Stimulated activated naive CD4-positive, alpha-beta T cell (primary cell): ENCODE results near the gene RBM20.

ENCODE experiments used
- DNase-seq, 6 experiments: peaks; one replicate each; lab custom pipeline; 2025; lab: John Stamatoyannopoulos, UW

The RBM20 gene

DNA sequence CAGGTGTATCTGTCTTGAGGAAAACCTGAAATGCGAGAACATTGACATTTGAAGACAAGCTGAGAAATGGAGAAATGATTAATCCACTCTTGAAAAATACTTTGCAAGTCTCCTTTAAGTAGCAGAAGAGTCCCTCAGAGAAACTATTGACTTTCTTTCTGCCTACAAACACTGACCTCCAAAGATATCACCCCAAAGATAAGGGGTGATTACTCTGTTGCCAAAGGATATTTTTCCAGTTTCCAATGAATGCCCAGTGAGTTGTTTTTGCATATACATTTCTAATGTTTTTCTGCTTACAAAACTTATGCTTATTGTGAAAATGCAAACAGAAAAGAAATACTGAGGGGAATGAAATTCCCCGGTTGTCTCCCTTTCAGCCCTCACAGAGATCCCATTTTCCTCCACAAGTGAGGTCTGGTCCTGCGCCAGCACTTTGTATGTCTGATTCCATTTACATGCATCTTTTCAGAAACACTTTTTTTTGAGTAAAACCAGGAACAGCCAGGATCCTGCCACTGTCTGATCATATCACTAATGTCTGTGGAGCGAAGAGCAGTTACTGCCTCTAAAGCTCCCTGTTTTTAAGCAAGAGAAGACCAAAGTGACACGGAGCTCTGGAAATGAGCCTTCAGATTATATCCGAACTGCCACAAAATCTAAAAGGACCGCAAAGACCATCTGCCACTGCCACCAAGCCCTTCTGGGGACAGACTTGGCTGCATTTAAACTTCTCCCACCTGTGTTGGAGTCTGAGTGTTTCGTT, 144.7 kb downstream of the RBM20 start:
- DNase-seq = no peak

DNA sequence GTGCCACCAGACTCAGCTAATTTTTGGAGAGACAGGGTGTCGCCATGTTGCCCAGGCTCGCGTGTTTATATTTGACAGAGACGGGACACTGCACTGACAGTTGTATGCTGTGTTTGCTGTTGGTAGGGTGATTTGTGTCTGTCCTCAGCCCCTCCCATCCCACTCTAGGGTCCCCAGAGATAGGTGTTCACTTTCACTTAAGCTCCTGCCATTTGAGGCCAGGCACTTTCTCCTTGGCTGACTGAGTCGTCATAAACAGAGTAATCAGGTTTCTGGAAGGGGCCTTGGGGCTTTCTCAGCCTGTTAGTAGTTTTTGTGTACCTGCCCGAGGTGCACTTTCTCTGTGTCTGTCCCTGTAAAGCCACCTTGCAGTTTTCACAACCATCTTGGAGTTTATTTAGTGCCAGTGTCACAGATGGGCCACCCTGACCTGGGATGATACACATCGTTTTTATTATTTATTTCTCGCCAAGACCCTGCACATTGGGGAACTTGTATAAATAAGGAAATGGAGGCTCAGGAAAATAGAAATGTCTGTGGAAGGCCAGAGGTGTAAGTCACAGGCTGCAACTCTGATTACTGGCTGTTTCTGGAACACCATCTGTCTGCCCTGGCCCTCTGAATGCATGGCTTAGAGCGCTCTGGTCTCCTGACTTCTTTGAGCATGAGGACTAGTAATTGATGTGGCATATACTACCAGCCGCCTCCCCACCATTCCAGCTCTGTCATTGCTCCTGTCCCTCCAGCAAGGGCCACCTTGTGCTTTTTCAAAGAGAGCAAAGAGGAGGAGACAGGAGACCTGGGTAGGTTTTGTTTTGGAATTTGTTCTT, 145.7 kb downstream of the RBM20 start:
- no peak for DNase-seq

DNA sequence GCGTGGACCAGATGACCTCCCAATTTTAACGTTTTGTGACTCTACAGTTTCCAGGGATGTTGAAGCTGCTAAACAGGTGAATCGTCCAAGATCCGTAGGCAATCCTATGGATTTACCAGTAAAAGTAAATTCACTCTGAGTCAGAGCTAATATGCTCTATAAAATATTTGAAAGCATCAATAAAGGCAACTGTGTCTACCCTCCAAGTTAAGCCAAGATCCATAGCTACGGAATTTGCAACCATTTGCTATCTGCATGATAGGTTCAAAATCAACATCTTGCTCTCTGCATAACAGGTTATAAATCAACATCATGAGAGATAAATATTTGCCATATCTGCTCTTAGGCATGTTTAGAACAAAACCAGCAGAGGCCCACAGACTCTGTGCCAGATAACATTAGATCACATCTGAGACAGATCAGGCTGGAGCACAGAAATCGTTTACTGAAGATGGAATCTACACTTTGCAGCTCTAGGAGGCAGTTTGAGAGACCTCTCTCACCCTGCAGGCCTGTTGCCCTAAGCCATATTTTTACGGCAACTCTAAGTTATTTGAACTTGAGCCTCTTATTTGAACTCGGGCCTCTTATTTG, 146.9 kb downstream of the RBM20 start:
- no peak for DNase-seq

DNA sequence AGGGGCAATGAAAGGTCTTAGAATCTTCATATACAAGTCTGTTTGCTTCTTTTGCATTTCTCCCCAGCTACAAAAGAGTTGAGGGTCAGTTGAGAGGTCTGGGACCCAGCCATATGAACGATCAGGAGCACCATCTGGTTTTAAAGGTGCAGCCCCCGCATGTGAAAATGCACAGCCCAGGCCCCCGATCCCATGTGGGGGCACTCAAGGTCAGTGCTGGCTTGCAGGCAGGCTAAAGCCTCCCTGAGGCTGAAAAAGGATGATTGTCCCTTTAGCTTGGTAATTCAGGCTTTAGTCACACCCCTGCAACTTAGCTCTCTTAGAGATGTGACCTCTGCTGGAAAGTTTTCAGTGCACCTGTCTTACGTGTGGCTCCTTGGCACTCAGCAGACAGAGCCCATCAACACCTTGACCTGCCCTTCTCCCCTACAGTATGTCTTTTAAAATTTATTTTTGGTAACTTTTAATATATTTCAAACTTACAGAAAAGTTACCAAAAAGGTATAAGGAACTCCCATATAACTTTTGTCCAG, 147.5 kb downstream of the RBM20 start:
- DNase-seq = no peak

DNA sequence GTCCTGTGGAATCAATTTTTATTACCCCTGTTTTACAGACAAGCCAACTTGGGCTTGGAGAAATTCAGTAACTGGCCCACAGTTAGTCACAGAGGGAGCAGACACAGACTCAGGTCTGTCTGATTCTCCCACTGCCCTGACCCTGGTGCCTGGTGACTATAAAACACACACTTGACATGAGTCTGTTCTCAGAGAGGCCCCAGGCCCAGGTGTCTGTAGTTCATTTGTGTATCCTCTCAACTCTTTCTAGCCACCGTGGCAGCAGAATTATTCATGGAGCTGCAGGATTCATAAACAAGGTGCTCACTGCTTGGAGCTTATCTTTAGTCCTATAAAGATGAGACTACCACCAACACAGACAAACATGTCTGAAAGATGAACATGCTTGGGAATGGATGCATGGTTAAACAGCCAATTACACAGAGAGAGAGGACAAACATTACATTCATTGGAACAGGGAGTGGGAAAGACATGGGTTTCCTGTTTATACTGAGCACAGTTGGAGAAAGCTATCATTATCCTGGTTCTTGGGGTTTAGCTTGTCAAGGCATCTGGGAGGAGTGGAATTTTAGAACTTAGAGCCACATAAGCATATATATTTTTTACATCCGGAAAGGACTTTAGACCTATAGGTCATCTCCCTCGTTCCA, 148.5 kb downstream of the RBM20 start:
- no peak for DNase-seq

DNA sequence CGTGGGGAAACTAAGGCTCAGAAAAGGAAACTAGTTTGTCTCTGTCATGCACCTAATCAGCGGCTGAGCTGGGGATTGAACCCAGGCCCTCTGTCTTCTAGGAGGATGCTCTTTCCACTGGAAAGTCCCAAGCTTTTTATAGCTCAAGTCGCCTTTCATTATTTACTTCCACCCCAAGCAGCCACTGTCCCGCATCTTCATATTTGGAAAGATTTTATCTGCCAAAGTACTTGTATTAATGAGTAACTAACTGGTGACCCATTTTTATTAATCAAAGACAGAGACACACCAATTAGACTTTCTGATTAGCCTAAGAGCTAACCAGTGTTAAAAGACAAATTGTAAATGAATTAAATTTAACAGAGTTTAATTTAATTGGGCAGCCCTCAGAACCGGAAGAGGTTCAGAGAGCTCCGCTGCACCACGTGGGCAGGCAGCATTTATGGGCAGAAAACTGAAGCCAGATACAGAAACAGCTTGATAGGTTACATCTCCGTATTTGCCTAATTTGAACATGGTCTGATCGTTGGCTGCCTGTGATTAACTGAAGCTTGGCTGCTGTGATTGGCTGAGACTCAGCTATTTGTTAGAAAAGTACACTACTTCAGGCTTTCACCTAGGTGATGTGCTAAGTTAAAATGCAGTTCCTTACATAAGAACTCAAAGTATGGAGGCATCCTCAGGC, 149.1 kb downstream of the RBM20 start:
- no peak for DNase-seq

DNA sequence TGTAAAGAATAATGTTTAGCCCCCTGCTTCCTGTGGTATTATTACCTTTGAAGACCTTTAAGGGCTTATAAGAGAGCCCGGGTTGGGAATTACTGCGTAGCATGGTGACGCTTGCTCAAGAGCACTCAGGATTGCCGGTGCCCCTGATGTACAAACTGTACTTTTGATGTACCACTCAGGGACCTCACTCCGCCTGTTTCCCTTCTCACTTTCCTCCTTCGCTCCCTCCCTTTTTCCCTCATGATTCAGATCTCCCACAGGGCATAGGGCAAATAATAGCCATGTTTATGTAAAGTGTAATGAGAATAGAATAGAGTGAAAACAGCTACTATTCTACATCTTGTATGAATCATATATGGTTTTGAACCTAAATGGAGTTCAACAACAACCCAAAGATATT, 149.8 kb downstream of the RBM20 start:
- no peak for DNase-seq

DNA sequence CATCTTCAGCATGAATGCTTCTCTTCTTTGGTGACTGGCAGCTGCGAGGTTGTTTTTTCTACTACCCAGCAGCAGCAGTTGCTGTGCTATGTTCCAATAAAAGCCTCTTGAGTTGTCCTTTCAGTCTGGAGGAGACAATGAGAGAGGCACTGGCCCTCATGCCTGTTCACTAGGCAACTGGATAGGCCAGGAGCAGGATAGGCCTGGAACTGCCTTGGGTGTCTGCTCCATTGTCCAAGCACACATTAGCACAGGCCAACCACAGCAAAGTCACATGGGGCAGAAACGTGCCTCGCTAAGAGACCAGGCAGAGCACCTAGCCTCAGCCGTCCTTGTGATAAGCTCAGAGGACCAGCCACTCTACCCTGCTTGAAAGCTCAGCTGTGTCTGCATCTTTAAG, 150.7 kb downstream of the RBM20 start:
- DNase-seq = no peak

DNA sequence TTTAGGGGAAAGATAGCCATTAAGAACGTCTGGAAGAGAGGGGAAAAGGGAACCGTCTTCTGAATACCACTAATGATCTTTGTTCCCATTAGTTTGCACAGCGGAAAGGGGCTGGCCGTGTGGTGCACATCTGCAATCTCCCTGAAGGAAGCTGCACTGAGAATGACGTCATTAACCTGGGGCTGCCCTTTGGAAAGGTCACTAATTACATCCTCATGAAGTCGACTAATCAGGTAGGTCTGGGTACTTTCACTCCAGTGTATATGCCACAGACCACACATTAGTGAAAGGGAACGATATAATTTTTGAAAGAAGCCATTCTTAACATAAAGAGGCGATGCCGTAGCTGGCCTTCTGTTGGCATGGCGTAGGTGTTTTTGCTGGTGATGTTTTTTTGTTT, 153.3 kb downstream of the RBM20 start:
- no peak for DNase-seq

DNA sequence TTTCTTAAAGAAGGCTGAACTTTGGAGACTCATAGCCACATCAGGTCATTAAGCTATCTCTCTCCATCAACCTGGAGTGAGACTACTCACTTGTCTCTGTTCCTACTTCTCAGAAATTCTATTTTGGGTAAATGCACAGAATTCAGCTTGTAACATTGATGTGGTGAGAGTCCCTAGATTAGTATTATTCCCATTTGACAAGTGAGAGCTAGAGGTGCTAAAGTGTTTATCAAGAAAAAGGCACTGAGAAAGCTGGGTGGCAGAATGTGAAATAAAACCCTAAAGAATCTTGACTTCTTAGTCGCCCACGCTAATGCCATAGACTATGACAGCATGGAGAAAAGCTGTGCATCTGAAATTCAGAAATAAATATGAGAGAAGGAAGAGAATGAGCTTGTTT, 154.2 kb downstream of the RBM20 start:
- DNase-seq = no peak

DNA sequence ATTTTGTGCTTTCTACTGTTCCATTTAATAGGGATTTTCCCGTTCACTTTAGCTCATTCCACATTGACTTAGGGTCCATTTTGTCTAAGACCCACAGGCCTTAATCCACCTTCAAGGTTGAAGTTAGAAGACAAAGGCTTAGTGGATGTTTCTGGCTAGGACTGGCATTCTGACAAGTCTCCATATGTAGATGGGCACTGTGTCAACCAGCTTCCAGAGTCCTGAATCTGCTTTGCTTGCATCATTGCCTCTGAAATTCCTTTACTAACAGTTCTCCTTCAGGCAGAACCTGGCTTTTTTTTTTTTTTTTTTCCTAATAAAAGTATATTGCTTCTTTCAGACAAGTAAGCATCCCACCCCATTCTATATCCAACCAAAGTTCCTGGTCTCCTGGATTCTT, 158.0 kb downstream of the RBM20 start:
- DNase-seq = no peak

DNA sequence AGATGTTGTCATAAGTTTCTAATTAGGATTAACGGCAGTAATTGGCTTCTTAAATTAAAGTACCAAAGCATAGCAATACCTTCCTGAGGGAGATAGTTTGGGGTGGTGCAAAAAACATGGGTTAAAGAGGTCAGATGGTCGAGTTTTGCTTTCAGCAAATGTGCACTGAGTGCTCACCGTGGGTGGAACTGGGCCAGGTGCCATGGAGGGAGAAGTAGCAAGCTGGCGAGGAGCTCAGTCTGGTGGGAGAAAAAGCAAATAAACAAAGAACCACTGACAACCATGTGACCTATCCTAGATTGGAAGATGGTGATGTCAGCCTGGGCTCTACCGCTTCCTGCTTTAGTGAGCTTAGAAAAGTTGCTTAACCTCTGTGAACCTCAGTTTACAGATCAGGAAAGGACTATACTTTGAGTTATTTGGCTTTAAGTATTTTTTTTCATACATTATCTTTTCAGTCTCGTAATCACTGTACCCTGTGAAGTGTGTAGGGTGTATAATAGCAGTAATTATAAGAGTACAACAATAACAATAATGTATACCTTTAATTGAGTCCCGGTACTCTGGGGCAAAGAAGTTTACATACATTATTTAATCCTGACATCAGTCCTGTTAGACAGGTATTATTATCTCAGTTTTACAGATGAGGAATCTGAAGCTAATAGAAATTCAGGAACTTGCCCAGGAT, 158.6 kb downstream of the RBM20 start:
- DNase-seq = peak; percentile 29 to 73 (median 50)

DNA sequence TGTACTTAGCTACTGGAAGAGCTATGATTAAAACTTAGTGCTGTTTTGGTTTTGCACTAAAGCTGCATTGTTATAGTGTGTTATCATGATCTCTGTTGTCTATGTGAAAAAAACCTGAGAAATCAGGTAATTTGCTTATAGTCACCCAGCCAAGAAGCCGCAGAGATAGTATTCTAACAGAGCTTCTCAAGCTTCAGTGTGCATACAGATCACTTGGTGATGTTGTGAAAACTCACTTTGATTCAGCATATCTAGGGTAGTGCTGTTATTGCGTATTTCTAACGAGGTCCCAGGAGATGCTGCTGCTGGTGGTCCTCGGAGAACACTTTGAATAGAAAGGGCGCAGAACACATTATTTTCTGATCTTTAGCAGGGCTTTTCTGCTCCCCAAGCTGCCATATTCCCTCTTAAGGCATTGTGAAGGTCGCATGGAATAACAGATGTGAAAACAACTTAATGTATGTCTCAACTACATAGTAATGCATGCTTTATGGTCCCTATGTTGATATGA, 159.2 kb downstream of the RBM20 start:
- DNase-seq = no peak

DNA sequence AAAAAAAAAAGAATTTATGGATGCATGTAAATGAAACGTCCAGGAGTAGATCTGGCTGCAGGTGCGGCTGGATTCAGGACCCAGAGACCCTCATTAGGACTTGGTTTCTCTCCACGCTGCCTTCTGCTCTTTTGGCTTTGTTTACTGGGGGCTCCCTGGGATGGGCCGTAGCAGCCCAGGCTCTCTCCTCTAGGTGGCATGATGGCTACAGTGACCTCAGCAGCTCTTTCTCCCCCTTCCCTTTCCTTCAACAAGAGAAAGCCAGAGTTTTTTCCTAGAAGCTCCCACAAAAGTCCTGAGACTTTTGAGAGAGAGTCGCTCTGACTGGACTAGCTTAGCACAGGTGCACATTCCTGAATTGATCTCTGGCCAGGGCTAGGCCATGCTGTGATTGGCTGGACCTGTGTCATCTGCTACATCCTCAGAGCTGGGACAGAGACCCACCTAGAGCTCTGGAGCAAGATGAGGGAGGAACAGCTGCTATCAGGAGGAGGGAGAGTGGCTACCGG, 159.7 kb downstream of the RBM20 start:
- DNase-seq = peak in 4 of 6 experiments; percentile 4 to 39 (median 10)

DNA sequence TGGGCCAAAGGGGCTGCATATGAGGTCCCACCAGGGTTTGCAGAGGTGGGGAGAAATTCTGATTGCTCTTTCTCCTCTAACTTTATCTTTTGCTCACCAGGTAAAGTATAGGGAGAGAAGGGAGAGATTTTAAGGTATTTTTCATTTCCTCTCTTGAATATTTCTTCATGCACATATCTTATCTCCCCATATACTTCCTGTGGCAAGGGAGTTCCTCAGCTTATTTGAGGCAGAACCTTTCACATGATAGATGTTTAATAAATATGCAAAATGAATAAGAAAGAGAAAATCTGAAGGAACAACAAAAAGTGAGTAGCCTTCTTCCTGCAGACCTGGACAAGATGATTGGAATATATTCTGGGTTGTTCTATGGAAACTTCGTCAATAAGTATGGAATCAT, 160.2 kb downstream of the RBM20 start:
- peak in 1 of 6 experiments; percentile 34 for DNase-seq

DNA sequence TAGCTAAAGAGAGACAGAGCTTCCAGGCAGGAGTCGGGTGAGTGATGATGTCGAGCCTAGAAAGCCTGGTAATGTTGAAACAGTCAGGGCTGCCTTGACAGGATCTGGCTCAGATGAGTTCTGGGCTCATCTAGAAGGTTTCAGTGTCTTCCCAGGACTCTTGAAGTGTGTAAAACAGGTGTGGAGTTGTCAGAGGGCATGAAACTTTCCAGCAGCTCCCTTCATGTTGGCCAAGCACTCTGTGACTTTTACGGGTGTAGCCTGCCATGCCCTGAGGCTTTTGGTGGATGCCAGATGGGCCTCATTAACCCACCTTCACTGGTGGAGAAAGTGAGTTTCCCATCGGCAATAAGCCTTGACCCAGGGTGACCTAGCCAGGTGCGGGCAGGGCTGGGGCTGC, 161.2 kb downstream of the RBM20 start:
- DNase-seq = no peak

DNA sequence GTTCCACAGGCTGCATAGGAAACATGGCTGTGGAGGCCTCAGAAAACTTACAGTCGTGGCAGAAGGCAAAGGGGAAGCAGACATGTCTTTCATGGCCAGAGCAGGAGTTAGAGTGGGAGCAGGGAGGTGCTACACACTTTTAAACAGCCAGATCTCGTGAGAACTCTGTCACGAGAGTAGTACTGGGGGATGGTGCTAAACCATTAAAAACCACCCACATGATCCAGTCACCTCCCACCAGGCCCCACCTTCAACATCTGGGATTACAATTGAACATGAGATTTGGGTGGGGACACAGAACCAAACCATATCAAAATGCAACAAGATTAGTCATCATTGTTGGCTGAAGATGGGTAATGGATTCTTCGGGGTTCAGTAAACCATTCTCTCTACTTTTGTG, 162.2 kb downstream of the RBM20 start:
- DNase-seq = no peak

DNA sequence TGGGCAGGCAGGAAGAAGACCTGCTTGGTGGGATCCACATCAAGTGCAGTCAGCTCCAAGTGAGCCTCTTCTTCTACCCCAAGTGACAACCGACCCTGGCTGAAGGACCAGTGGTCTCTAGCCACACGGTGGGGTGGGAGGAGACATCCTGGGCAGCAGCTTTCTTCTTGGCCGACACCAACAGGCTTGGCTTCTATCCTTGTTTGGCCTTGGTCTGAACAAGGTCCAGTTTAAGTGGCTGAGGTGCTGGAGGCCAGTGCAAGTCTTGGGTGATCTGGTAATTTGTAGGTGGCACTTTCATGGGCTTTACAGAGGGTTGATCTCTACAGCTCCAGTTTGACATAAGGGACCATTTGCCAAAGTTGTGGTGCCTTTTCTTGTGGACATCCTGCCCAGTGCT, 164.0 kb downstream of the RBM20 start:
- no peak for DNase-seq

DNA sequence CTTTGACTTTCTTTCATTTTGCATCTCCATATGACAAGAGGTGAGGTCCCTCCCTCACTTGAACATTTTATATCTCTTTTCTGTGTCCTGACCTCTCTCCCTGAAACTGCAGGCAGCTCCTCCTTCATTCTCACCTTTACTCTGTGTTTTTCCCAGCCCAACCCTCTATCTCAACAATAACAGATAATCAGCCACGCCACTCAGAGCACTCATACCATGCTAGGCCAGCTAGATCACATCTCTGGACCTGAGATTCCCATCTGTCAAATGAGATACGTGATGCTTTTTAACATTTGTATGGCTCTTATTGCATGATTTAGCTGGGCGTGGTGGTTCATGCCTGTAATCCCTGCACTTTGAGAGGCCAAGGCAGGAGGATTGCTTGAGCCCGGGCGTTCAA, 164.5 kb downstream of the RBM20 start:
- DNase-seq = no peak

DNA sequence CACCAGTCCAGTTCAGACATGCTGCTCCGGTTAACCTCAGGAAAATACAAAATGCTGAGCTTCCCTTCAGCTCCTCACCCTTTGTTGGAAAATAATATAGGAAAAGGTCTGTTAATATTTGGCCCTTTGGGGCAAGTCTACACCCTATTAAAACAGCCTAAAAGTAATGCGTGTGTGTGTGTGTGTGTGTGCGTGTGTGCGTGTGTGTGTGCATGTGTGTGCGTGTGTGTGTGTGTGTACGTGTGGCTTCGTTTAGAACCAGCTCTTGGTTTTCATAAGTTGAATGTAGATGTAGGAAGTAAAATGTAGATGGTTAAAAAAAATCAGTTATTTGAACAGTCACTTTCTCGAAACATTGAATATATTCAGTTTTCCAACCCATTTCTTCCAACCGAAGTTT, 166.5 kb downstream of the RBM20 start:
- DNase-seq = no peak
